Rectal smooth muscle tissue (tissue), 1 donor: ENCODE measurements around the gene PARK7.
A peak's percentile ranks its signal among the peaks of the same experiment; 100 is the strongest.

Experiments used
- H3K27ac ChIP-seq: one replicate; pipeline ENCODE4 v1.7.0; 2013; ENCODE audit warnings: low read depth, low read length, inconsistent platforms
- H3K27me3 ChIP-seq: one replicate; pipeline ENCODE4 v1.7.0; 2013; ENCODE audit warnings: low read length; ENCODE audit not compliant: control insufficient read depth, insufficient read depth
- H3K36me3 ChIP-seq: one replicate; pipeline ENCODE4 v1.7.0; 2013; ENCODE audit warnings: low read length; ENCODE audit not compliant: control insufficient read depth, insufficient read depth
- H3K4me1 ChIP-seq: one replicate; pipeline ENCODE4 v1.7.0; 2013; ENCODE audit warnings: low read length; ENCODE audit not compliant: control insufficient read depth, insufficient read depth
- H3K4me3 ChIP-seq: one replicate; pipeline ENCODE4 v1.7.0; 2013; ENCODE audit warnings: low read length
- H3K9ac ChIP-seq: one replicate; pipeline ENCODE4 v1.7.0; 2013; ENCODE audit warnings: low read length

PARK7 gene

DNA sequence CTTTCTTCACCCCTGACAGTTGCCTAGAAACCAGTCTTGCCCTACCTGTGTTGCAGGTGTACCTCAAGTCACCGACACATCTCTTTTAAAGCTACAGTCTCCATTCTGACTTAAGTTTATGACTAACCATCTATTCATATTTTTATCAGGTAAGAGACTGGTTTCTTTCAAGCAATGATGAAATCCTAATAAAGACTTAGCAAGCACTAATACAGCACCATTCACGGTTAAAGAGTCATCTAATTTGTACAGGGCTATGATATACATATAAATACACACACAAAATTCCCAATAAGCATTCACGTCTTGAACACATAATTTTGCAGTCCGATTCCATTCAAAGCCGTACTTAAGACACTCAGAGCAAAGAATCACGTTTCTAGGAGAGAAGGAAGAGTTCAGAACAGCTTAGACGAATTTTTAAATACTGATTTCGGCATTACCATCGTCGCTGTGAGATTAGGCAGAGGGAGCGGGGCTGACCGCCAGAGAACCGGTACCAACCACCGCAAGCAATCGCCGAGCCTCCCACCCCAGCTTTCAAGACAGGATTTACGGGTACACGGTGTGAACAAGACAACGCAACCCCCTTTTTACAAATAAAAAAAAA is 63.7 kb downstream of the PARK7 start:
- Histone ChIP-seq H3K27me3 (no peaks in the 10 kb centered on the region), H3K4me1 (peaks cover 9% of the 10 kb centered on the region), H3K4me3 (peak overlapping the region; percentile 75), H3K36me3 (no peaks in the 10 kb centered on the region), H3K27ac (peak overlapping the region; percentile 85), H3K9ac (peak overlapping the region; percentile 21)

DNA sequence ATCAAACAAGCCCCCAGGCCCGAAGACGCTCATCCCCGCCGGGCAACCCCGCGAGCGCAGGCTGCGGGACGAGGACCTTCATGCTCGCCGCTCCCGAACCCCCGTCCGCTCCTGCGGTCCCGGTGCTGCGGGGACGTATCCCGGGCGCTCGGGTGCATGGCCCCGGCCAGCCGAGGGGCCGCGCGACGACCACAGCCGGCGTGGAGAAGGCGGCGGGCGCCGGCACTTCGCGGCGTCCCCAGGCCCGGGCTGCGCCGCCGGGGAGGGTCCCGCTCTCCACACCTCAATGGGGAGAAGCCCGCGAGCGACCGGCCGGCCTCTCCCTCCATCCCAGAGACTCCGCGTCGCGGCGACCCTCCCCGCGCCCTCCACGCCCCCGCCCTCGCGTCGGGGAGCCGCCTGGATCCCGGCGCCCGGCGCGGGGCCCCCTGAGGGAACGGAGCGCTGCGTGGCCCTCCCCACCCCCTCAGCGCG is 64.2 kb downstream of the PARK7 start:
- Histone ChIP-seq H3K4me3 (peak overlapping the region; percentile 75), H3K27me3 (no peaks in the 10 kb centered on the region), H3K36me3 (no peaks in the 10 kb centered on the region), H3K27ac (peak overlapping the region; percentile 85), H3K4me1 (peaks cover 9% of the 10 kb centered on the region), H3K9ac (peak overlapping the region; percentile 21)

DNA sequence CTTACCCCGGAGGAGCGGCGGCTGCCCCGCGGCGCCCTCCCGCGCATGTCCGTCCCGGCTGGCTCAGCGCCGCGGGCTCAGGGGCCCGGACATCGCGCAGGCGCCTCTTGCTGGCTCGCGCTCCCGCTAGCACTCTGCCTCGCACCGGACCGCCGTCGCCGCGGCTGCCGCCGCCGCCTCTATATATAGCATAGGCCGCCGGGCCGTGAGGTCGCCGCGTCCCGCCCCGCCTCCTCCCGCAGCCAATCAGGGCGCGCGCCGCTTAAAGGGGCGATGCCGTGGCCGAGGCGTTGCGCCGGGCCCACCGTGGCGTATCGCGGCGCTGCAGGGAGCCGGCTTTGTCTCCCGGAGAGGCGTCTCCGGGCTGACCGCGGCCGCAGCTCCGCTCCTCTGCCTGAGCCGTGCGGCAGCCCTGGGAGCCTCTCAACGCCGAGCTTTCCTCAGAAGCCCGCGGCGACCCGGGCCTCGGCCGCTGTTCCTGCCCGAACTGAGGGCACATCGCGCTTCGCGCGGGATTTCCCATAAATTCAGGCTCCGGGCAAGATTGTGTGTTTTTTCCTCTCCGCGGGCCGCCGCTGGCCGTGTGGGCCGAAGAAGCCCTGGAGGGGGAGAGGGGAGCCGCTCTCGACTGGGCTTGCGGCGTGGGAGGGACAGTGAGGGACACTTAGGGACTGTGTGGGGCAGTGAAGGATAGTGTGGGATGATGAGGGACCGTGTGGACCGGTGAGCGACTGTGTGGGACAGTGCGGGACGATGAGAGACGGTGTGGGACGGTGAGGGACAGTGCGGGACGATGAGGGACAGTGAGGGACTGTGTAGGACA is 64.9 kb downstream of the PARK7 start, which contains the start of gene ERRFI1:
Gene ERRFI1 (minus strand): TSS at position 157 of the 823 bp plus-strand sequence. CDS start 10,690 bp downstream, outside the sequence.
- Histone ChIP-seq H3K4me1 (peaks cover 9% of the 10 kb centered on the region), H3K36me3 (no peaks in the 10 kb centered on the region), H3K9ac (peak within 1 kb of the TSS; percentile 35), H3K4me3 (peak within 1 kb of the TSS; percentile 75), H3K27ac (peak within 1 kb of the TSS; percentile 85), H3K27me3 (no peaks in the 10 kb centered on the region)

DNA sequence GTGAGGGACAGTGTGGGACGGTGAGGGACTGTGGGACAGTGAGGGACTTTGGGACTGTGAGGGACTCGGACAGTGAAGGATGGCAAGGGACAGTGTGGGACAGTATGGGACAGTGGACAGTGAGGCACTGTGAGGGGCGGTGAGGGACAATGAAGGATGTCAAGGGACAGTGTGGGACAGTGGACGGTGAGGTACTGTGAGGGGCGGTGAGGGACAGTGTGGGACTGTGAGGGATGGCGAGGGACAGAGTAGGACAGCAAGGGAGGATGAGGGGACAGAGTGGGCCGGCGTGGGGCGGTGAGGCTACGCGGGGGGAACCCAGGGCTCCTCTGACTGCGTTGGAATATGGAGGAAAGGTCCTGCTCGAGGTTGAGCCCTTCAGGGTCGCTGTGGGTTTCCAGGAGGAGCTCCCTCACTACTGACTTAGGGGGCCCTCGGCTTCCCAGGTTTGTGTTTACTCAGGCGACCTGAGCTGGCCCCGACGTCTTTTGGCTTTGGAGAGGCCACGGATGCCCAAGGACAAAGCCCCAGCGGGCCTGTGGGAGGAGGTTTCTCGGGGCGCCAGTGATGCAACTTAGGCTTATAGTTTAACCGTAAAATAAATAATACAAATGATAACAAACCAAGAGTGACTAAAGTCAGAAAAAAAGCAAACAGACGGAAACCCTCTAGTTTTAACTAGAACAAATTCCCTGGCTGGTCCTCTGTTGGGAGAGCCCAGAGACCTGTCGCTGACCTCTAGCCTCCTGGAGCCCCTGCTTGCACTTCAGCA is 65.7 kb downstream of the PARK7 start:
- Histone ChIP-seq H3K27me3 (no peaks in the 10 kb centered on the region), H3K4me1 (peaks cover 9% of the 10 kb centered on the region), H3K27ac (peak overlapping the region; percentile 85)

DNA sequence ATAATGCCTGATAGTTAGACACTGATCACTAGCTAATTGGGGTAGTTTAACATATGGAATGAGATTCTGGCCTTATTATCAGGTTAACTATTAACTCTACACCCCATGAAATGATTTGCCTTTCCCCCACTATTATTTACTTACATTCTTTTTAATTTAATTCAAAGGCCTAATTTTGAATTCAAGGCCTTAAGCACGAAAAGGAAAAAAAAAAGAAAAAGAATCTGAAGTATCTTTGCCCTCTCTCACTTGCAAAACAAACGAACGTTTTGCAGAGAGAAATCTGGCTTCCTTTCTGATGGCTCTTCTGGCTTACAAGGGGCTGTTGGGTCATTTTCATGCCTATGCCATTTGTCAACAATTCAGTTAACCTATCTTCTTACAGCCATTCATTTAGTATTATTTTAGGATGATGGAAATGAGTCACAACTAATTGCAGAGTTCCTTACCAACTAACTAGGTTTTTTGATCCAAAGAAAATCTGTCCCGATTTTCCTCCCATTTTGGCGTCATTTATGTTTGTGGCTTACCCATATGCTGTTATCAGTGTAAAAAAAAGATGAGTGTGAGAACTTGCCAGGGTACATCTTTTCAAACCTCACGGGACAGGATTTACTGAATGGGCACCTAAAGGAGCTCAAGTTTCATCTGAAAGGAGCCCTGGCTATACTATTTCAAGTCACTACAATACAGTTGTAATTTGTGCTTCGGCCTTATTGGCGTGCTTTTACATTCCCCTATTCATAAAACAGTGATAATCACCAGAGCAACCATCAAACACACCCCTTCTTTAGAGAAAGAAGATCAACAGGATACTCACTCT is 66.4 kb downstream of the PARK7 start:
- H3K27me3 ChIP-seq = no peaks in the 10 kb centered on the region
- H3K27ac ChIP-seq = peak overlapping the region; percentile 85
- no peak overlapping the region for H3K4me3 ChIP-seq
- H3K36me3 ChIP-seq = no peaks in the 10 kb centered on the region
- H3K4me1 ChIP-seq = peaks cover 9% of the 10 kb centered on the region
- no peak overlapping the region for H3K9ac ChIP-seq

More for the DNA sequence above, 65.7 kb downstream of the PARK7 start:
- H3K36me3 ChIP-seq = no peaks in the 10 kb centered on the region
- peak overlapping the region; percentile 66 for H3K4me3 ChIP-seq
- peak overlapping the region; percentile 35 for H3K9ac ChIP-seq

DNA sequence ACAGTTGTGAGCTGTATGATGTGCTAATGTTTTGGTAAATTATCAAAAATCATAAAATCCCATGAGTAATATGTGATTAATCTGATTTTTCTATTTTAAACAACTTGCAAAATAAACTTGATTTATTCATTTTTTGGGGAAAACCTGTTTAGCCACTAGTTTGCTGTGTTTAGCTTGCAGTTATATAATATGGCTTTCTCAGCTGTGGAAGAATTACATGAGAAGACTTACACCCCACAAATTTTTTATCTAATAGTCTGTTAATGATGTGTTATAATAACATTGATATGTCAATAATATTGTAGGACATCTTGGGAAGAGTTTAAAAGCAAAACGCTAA is 67.0 kb downstream of the PARK7 start:
- peak overlapping the region; percentile 85 for H3K27ac ChIP-seq
- H3K4me1 ChIP-seq = peaks cover 7% of the 10 kb centered on the region
- no peaks in the 10 kb centered on the region for H3K36me3 ChIP-seq
- no peak overlapping the region for H3K4me3 ChIP-seq
- H3K27me3 ChIP-seq = no peaks in the 10 kb centered on the region
- H3K9ac ChIP-seq = no peak overlapping the region

DNA sequence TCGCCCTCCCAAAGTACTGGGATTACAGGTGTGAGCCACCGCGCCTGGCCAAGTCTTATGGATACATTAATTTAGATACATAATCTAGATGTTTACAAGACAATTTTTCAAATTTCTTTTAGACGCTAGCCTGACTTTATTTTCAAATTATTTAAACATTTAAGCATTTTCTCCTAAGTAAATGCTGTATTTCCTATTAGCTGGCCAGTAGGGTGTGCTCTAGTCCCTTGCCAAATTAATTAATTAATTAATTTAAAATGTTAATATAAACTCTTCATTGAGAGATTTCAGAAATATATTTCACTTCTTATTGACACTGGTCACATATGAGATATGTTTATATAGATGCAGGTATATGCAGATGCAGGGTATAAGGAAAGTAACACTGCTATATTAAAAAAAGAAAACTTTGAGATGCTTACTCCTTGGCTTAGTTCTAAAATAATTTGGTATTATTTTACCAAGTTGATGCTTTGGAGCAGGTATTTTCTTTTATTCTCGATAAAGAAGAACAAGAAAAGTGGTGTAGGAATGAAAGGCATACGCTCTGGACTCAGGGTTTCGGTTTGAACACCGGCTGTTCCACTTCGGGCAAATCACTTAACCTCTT is 69.8 kb downstream of the PARK7 start:
- H3K36me3 ChIP-seq = no peaks in the 10 kb centered on the region
- H3K27me3 ChIP-seq = no peaks in the 10 kb centered on the region
- H3K9ac ChIP-seq = no peak overlapping the region
- H3K27ac ChIP-seq = no peak overlapping the region
- peaks cover 5% of the 10 kb centered on the region for H3K4me1 ChIP-seq
- no peak overlapping the region for H3K4me3 ChIP-seq

DNA sequence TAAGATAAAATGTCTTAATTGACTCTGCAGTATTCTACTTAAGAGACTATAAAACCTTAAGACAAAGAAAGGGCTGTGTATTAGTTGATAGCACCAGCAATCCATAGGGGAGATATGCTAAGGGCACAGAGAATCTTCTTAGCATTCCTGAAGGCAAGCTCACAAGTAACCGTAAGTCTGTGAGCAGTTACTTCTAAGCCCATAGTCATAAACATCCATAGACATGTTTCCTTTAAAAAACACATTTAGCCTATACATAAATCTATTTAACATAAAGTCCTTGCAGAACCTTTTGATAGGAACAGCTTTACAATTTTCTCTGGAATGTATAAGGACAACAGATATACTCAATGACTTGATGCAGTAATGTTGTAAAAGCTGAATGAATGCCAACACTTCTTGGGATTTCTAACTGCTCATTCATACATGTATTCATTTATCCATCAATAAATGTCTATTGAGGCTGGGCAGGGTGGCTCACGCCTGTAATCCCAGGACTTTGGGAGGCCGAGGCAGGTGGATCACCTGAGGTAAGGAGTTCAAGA is 70.9 kb downstream of the PARK7 start:
- H3K4me3 ChIP-seq = no peak overlapping the region
- no peak overlapping the region for H3K9ac ChIP-seq
- no peaks in the 10 kb centered on the region for H3K4me1 ChIP-seq
- H3K27ac ChIP-seq = no peak overlapping the region
- H3K36me3 ChIP-seq = no peaks in the 10 kb centered on the region
- H3K27me3 ChIP-seq = no peaks in the 10 kb centered on the region

DNA sequence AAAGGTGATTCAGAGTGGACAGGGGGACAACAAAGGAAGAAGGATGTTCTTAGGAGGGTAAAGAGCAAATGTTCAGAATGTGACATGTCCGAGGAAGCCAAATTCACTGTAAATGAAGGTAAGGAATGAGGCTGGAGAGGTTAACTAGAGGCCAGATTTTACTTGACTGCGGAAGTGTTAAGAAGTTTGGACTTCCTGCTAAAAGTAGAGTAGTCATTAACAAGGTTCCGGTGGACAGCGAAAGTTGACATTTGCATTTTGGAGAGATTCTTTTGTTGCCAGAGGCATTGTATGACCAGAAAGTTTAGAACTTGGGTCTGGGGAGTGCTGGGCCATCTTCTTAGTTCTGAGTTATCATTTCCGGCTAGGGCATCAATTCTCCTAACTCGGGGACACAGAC is 71.8 kb downstream of the PARK7 start:
- Histone ChIP-seq H3K36me3 (no peaks in the 10 kb centered on the region), H3K9ac (no peak overlapping the region), H3K27ac (no peak overlapping the region), H3K27me3 (no peaks in the 10 kb centered on the region), H3K4me3 (no peak overlapping the region), H3K4me1 (no peaks in the 10 kb centered on the region)
